Glomerular visceral epithelial cell (primary cell): Measurements from ENCODE around the gene ARIH1.
A peak's percentile ranks its signal among the peaks of the same experiment; 100 is the strongest.
"Not testable (repeated sequence)": the region's sequence is repeated elsewhere in the genome, so short reads cannot be mapped to it uniquely, and the experiment has no call there.

Experiments
- DNase-seq: peaks from one replicate; pipeline ENCODE4 v3.0.0-alpha.2; 2016; ENCODE audit errors: extremely low spot score

Gene ARIH1, protein sequence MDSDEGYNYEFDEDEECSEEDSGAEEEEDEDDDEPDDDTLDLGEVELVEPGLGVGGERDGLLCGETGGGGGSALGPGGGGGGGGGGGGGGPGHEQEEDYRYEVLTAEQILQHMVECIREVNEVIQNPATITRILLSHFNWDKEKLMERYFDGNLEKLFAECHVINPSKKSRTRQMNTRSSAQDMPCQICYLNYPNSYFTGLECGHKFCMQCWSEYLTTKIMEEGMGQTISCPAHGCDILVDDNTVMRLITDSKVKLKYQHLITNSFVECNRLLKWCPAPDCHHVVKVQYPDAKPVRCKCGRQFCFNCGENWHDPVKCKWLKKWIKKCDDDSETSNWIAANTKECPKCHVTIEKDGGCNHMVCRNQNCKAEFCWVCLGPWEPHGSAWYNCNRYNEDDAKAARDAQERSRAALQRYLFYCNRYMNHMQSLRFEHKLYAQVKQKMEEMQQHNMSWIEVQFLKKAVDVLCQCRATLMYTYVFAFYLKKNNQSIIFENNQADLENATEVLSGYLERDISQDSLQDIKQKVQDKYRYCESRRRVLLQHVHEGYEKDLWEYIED

DNA sequence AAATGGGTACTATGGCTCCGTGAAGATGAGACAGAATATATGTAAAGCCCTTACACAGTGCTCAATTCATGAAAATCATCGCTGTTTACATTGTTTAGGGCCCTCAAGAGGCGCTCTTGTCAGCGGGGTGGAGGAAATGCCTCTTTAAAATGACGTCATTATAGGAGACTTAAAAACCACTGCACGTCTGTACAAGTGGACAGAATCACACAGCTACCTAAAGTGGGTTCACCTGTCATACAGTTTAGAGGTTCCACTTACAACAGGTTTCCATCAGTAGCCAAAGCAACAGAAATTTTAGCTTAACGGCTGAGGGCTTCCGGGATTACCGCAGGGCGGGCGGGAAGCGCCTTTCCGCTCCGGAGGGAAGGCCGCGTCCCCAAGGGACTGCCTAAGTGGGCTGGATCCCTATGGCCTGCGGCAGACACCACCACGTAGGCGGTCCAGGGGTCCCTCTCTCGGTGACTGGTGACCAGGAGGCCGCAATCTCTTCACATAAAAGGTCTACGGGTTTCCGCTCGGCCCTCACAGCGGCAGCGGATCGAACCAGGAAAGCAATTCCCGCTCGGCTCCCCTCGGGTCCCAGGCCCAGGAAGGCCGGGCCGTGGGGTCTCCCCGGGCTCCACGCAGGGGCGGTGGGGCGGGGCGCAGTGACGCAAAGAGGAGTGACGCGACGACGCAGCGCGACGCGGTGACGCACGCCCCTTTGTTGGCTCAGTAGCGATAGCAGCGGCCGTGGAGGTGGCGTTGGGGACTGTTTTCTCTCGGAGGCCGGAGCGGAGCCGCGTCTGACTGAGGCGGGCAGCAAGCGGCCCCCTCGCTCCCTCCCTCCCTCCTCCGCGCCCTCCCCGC, at the start of gene ARIH1:
Gene ARIH1, plus strand, starts transcription at position 717 of the 852 bp plus-strand sequence. CDS start 310 bp downstream, outside the sequence.
- peak; percentile 96 for DNase-seq

DNA sequence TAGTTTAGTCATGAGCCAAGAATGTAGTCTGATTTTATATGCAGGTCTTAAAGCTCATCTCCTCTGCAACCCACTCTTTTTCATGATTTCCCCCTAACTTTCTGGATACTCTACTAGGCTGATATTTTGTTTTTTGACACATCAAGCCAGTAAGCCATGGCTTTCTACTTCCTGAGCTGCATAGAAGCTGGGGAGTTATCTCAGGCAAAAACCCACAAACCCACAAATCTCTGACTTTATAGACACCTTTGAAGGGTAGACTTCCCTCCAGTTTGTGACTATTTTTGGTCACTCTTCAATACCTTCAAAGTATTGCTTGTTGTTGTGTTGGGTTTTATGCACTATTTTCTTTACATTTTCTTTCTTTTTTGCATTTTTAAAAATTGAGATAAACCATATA, 47.4 kb upstream of the ARIH1 start:
- no peak for DNase-seq

DNA sequence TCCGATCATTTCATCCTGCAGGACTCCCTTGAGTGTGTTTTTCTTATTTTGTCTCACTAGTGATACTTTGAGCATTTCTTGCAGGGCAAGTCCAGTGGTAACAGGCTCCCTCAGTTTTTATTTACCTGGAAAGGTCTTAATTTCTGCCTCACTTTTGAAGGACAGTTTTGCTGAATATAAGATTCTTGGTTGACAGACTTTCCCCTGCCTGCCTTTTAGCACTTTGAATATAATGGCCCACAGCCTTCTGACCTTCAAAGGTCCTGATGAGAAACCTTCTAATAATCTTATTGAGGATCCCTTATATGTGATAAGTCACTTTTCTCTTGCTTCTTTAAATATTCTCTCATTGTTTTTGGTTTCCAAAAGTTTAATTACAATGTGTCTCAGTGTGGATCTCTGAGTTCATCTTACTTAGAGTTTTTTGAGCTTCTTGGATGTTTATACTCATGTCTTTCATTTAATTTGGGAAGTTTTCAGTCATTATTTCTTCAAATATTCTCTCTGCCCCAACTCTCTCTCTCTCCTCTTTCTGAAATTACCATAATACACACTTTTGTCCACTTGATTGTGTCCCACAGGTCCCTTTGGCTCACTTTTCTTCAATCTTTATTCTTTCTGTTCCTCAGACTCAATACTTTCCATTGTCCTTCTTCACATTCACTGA, 36.3 kb upstream of the ARIH1 start:
- no peak for DNase-seq

DNA sequence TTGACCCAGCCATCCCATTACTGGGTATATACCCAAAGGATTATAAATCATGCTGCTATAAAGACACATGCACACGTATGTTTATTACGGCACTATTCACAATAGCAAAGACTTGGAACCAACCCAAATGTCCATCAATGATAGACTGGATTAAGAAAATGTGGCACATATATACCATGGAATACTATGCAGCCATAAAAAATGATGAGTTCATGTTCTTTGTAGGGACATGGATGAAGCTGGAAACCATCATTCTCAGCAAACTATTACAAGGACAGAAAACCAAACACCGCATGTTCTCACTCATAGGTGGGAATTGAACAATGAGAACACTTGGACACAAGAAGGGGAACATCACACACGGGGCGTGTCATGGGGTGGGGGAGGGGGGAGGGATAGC, 31.3 kb upstream of the ARIH1 start:
- DNase-seq, result not testable (repeated sequence)

DNA sequence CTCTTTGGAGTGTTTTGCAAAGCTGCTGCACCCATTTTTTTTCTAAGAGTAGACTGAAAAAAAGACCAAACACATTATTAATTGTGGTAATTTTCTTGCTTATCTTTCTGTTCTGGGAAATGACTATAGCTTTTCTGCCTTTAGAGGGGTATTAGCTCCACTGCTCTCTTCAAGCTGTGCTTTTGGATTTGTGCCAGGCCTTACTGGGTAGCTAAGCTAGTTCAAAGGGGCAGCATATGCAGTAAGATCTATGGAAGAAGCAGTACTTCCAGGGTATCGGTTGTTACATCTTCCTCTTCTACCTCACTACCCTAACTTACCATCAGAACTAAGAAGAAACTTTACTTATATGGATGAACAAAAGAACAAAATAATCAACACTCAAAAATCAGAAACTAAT, 28.7 kb upstream of the ARIH1 start:
- no peak for DNase-seq

DNA sequence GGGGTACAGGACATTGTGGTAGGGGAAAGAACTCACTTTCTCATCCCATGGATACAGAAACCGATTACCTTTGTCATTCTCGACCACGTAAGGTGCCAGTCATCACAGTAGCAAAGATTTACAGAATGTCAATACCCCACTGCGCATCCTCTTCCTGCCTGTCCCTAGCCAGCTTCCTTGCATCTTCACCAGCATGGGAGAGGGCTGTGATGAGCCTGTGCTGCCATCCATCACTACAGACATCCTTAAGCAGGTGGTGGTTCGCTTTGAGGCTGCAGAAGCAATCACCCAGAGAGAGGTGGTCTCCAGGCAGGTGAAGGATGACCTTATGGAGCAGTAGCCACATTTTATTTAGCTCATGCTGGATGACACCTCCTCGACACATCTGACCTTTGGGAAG, 23.3 kb upstream of the ARIH1 start:
- DNase-seq, result no peak

DNA sequence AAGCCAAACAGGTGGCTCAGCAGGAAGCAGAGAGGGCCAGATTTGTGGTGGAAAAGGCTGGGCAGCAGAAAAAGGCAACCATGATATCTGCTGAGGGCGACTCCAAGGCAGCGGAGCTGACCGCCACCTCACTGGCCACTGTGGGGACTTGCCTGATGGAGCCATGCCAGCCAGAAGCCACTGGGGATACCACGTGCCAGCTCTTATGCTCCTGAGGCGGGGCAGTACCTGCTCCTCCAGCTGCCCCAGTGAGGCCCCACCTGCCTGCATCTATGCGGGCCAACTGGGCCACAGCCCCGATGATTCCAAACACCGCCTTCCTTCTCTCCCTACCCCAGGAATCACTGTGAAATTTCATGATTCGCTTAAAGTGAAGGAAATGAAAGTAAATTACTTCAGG, 22.9 kb upstream of the ARIH1 start:
- DNase-seq, result no peak

DNA sequence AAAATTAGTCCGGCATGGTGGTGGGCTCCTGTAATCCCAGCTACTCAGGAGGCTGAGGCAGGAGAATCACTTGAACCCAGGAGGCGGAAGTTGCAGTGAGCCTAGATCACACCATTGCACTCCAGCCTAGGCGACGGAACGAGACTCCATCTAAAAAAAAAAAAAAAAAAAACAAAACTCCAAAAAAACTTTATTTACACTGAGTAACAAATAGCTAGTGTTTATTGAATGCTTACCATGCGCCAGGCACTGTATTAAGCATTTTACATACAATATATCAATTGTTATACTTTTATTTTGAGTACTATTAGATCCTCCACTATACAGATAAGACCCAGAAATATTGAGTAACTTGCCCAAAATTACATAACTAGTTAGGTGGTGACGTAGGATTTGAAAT, 17.4 kb upstream of the ARIH1 start:
- DNase-seq, result no peak

DNA sequence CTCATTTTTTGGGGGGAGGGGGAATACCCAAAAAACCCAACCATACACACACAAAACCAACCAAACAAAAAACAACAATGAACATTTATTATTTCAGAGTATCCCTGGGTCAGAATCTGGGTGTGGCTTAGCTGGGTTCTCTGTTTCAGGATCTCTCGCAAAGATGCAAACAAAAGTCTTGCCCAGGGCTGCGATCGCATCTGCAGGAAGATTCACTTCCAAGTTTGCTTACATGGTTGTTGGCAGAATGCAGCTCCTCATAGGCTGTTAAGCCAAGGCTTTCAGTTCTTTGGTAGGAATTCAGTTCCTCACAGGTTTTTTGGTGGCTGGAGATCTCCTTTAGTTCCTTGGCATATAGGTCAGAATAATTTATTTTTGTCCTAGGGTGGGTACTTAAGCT, 13.7 kb upstream of the ARIH1 start:
- no peak for DNase-seq

DNA sequence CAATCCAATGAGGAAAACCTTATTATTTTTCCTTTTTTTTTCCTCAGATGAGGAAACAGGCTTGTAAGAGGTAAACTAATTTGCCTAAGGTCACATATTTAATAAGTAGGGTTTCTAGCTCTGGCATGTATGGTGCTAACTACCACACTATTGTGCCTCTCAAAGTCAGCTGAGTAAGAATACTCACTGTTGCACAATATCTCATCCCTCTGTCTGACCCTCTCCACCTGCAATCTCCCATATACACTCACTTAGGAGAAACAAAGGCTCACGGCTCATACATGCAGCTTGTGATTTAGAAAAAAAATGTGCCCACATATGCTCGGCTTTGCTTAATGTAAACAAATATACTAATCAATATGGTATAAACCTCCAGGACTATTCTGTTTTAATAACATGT, 10.4 kb upstream of the ARIH1 start:
- no peak for DNase-seq

DNA sequence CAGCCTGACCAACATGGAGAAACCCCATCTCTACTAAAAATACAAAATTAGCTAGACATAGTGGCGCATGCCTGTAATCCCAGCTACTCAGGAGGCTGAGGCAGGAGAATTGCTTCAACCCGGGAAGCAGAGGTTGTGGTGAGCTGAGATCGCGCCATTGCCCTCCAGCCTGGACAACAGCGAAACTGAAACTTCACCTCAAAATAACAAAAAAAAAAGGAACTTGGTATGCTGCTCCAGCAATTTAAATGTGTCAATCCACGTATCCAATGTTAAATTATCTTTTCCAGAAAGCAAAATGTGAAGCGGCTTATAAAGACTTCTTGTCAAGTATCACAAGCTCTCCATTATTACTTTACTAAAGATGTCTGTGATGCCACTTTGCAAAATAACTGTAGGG, 9.9 kb upstream of the ARIH1 start:
- DNase-seq, result no peak

DNA sequence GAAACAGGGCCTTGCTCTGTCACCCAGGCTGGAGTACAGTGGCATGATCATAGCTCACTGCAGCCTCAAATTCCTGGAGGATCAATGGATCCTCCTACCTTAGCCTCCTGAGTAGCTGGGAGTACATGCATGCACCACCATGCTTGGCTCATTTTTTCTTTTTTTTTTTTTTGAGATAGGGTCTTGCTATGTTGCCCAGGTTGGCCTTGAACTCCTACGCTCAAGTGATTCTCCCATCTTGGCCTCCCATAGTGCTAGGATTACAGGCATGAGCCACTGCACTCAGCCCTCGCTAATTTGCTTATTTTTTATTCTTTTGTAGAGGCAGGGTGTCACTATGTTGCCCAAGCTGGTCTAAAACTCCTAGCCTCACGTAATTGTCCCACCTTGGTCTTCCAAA, 6.0 kb upstream of the ARIH1 start:
- no peak for DNase-seq

DNA sequence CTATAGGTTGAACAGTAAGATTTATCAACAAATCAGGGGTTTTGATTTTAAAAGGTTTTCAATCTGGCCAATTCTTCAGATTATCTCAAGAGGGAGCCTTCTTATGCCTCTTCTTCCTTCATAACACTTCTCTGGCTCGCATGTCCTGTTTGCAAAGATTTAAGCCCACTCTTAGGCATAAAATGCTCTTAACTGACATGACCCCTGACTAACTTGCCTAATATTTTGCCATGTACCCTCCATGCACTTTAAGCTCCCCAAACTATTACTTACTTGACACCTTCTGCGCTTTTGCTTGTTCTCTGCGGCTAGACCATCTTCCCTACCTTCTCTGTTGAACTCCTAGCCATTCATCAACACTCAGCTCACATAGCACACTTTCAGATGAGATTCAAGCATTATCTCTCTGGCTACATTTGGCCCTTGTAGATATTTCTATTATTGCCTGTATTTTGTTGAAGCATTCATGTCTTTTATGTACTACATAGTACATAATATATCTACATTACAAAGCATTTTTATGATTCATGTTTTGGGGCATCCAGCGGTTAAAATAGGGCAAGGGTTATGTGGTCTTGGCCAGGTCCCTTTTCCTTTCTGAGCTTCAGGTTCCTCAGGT, 1.0 kb upstream of the ARIH1 start:
- DNase-seq, result peak; percentile 16

DNA sequence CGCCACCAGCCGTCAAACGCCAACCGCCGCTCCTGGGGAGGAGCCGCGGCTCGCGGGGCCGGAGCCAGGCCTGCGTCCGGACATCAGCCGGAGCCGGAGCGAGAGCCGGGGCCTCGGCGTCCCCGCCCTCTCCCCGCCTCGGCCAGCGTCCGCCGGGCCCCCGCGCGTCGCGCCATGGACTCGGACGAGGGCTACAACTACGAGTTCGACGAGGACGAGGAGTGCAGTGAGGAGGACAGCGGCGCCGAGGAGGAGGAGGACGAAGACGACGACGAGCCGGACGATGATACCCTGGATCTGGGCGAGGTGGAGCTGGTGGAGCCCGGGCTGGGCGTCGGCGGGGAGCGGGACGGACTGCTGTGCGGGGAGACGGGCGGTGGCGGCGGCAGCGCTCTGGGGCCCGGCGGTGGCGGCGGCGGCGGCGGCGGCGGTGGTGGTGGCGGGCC, 359 bp downstream of the ARIH1 start:
- no peak for DNase-seq

DNA sequence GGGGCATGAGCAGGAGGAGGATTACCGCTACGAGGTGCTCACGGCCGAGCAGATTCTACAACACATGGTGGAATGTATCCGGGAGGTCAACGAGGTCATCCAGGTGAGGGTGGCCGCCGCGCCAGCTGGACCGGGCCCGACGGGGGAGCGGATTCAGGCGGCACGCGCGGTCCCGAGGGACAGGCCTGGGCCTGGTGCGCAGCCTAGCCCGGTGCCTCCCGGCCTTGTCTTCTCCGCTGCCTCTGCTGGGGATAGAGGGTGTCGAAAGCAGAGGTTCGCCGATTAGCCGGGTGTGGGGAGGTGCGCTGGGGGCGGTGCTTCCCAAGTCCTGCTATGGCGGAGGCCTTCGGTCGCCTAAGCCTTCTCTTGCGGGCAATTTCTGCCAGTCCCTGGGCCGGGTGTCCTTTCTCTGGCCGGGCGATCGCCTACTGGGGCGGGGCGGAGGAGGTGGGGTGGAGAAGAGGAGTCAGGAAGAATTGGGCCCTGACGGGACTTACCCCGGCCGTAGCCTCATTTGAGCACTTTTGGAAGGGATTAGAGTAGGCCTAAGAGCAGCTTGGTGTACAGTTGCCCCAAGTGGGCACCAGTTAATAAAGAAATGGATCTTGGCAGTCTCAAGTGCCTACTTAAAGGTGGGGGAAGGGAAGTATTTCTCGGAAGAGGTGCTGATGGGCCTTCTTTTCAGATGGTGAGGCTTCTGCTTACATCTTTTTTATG, 940 bp downstream of the ARIH1 start:
- DNase-seq, result peak; percentile 79

DNA sequence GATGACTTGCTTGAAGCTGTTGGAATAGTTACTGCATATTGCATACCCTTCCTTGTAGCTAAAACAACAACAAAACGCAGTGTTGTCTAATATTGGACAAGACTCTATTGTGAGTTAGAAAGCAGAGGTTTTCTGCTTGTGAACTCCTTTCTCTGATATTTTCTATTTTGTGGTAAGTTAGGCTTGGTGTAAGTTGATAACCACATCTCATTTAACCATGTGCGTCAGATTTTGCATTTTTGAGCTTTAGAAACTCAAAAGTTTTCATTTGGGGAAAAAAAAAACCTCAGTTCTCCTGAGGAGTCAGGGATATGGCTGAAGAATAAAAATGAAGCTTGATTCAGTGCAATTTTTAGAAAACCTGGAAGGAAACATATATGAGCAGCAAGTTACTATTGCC, 1.5 kb downstream of the ARIH1 start:
- no peak for DNase-seq

DNA sequence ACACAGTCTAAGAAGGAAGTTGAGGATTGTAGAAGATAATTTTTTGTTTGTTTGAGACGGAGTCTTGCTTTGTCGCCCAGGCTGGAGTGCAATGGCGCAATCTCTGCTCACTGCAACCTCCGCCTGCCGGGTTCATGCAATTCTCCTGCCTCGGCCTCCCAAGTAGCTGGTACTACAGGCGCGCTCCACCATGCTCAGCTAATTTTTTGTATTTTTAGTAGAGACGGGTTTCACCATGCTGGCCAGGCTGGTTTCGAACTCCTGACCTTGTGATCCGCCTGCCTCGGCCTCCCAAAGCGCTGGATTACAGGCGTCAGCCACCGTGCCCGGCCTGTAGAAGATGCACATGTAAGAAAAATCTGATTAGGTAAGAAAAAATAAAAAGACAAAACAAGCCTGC, 2.2 kb downstream of the ARIH1 start:
- DNase-seq, result not testable (repeated sequence)

DNA sequence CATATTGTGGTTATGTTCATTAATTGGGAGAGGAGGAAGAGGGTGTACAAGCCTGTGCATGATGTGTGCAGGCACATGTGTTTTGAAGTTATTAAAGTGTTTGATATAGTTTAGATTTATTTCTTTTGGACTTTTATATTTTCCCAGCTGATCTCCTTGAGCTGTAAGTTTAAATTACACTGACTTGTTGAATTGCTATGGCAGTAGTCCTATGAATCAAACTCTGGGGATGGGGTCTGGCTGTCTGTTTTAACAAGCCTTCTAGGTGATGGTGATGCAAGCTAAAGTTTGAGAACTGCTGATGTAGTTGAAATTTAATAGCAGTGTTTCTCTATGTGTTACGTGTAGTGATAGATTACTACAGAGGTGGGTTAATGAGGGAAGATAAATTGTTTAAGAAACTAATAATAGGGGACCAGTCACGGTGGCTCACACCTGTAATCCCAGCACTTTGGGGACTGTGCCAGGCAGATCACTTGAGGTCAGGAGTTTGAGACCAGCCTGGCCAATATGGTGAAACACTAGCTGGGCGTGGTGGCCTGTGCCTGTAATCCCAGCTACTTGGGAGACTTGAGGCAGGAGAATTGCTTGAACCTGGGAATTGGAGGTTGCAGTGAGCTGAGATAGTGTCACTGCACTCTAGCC, 7.0 kb downstream of the ARIH1 start:
- DNase-seq, result no peak

DNA sequence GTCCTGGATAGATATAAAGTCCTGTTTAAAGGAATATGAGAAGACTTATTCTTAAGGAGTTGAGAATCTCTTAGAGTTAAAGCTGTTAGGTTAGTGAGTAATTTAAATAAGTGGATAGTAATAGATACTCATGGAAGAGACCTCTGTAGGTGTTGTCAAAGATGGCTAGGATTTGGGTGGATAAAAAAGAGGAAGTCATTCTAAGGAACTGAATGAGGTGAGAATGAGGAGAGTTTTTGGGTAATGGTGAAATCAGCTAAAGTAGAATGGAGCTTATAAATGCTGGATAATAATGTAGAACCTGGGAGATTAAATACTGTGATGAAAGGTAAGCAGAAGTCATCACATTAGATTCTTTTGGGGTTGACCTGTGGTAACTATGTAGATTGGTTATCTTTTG, 8.1 kb downstream of the ARIH1 start:
- no peak for DNase-seq

DNA sequence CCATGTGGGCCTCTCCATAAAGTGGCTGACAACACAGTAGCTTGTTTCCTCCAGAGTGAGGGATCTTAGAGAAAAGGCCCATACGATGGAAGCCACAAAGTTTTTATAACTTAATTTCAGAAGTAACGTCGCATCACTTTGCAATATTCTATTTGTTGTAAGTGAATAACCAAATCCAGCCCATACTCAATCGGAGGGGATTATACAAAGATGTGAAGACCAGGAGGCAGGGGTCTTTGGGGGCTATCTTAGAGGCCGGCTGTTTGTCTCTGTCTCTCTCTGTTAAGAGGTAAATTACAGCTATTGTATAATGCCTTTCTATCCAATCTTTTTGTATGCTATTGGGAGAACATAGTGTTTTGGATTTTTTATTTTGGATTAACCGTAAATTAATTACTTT, 9.1 kb downstream of the ARIH1 start:
- DNase-seq, result no peak

DNA sequence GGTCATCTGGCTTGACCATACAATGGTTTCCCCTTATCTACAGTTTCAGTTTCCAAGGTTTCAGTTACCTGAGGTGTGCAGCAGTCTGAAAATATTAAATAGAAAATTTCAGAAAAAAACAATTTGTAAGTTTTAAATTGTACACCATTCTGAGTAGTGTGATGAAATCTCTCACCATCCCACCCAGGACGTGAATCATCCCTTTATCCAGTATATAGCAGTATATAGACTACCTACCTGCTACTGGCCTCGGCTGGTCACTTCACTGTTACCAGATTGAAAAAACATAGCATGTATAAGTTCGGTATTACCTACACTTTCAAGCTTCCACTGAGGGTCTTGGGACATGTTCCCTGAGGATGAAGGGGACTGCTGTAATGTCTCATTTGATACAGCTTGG, 12.0 kb downstream of the ARIH1 start:
- no peak for DNase-seq
